NCI-H345 (cell line): ENCODE data around the gene TUBB1.

Experiments used
- DNase-seq: peaks from one replicate; lab custom pipeline; 2025; lab: John Stamatoyannopoulos, UW

Gene TUBB1

DNA sequence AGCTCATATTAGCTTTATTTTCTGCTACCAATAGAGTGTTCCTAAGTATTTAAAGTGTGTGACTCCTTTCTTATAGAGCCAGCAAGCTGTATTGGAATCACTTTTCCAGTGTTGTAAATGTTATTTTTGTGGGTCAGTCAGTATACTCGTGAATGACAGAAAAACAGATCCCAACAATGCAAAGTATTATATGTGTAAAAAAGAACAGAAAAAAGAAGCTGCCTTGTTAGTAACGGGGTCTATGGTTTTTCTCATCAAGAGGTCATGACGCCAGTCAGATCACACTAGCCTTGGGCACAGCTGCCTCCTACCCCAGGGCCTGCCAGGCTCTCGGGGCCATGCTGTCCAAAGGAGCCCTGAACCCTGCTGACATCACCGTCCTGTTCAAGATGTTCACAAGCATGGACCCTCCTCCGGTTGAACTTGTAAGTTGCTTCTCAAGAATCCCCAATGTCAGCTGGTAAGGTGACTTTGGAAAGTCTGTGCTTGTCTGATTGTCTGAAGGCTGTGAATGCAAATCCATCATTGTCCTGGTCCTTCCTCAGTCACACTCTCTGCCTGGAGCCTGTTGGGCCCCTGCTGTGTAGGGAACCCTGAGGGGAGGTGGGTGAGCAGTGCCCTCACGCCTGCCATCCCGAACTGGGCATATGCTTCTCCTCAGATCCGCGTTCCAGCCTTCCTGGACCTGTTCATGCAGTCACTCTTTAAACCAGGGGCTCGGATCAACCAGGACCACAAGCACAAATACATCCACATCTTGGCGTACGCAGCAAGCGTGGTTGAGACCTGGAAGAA is 28.4 kb upstream of the TUBB1 start:
- DNase-seq, result no peak

DNA sequence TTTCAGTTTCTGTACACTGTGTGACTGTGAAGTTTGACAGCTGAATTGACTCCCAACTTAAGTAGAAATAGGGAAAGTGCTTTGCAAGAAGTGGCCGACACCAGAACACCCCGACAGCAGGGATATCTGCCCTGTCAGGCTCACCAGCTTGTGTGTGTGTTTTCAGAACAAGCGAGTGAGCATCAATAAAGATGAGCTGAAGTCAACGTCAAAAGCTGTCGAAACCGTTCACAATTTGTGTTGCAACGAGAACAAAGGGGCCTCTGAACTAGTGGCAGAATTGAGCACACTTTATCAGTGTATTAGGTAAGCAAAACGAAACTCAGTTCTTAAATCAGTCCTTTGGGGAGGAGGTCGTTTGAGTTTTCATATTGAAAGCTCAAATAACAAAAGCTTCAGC is 27.5 kb upstream of the TUBB1 start:
- DNase-seq, result no peak

DNA sequence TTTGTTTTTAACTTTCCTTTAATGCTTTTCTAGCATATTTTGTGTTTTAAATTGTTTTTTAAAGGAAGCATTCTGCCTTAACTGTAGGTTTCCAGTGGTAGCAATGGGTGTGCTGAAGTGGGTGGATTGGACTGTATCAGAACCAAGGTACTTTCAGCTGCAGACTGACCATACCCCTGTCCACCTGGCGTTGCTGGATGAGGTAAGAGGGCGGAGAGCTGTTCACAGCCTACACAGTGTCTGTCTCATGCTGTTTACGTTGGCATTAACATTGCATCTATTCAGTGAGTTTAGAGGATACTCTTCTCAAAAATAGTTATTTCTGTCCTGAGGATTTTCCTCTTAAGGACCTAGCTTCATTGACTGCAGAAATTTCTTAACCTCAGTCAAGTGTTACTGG is 26.3 kb upstream of the TUBB1 start:
- DNase-seq, result no peak

DNA sequence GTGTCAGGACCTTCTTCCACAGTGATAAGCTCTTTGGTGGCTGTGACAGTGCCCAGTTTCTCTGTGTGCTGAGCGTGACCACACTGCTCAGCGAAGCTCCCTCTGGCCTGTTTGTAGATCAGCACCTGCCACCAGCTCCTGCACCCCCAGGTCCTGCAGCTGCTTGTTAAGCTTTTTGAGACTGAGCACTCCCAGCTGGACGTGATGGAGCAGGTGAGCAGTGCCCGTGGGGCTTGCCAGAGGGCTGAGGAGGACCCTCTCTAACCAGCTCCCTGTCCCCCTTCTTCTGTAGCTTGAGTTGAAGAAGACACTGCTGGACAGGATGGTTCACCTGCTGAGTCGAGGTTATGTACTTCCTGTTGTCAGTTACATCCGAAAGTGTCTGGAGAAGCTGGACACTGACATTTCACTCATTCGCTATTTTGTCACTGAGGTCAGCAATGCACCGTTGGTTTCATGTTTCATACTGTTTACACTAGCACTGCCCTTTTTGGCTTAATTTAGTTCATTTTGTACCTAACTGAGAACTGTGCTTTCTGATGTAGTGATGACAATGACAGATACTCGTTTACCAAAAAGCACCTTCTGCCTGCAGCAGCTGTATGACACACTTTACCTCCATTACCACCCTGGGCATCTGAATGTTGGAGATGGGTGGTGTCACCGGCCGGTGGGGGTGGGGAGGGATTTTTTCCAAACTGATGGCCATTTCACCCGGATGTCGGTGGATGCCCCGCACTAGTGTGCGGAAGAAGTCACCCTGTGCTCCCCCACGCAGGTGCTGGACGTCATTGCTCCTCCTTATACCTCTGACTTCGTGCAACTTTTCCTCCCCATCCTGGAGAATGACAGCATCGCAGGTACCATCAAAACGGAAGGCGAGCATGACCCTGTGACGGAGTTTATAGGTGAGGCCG is 25.6 kb upstream of the TUBB1 start:
- DNase-seq, result no peak

DNA sequence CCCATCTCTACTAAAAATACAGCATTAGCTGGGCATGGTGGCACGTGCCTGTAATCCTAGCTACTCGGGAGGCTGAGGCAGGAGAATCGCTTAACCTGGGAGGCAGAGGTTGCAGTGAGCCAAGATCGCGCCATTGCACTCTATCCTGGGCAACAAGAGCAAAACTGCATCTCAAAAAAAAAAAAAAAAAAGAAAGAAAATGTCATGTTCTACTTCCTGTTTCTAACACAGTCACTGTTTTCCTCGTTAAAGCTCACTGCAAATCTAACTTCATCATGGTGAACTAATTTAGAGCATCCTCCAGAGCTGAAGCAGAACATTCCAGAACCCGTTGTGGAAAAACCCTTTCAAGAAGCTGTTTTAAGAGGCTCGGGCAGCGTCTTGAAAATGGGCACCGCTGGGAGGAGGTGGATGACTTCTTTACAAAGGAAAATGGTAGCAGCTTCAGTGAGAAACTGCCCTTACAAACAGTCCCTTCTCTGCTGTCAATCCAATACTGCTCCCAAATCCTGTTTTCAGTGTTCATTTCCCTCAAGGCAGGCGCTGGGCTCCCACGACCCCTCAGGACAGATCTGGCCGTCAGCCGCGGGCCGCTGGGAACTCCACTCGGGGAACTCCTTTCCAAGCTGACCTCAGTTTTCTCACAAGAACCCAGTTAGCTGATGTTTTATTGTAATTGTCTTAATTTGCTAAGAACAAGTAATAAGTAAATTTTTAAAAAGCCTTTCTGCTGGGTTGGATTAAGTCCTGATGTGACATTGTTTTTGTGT is 24.7 kb upstream of the TUBB1 start:
- DNase-seq, result no peak

DNA sequence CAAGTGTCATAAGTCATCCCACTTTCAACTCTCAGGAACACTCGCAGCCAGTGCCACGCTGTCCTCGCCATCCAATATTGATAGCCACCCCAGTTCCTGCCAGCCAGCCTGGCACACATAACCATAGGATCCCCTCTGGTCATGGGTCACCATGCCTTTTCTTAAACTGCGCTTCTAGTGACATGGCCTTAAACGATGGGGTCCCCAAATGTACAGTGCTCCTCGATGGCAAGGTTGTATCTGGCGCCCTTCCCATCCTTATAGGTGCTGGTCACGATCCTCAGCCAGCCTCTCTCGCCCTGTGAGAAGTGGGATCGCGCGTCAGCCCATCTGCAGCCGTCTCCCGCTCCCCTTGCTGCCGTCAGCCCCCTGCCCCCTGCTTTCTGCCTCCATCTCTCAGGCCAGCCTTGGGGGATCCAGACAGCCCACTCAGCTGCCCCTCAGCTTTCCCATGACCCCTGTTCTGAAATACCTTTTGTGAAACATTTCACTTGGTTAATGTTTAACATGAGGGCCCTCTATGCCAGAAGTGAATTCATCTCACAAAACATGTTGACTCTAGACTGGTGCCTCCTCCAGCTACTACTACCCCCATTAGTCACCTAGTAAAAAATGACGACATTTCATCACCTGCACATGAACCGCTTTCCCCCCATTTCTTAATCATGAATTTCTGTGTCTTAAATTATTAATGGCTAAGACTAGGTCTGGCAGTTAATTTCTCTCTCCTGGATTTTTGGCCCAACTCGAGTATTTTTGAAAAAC is 23.6 kb upstream of the TUBB1 start:
- DNase-seq, result no peak

DNA sequence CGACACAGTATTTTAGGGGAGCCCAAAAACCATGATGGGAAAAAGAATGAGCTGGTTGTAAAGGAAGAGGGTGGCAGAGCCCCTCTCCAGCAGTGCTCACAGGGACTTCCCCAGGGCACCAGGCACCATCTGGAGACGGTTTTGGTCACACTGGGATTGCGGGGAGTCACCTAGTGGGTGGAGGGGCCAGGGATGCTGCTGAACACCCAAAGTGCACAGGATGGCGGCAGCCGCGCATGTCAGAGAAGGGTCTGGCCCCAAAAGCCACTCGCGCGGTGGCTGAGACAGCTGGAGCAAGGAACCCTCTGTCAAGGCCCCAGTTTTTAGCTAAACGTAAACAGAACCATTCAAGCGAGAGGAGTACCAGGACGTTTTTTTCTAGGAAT is 23.0 kb upstream of the TUBB1 start:
- no peak for DNase-seq

DNA sequence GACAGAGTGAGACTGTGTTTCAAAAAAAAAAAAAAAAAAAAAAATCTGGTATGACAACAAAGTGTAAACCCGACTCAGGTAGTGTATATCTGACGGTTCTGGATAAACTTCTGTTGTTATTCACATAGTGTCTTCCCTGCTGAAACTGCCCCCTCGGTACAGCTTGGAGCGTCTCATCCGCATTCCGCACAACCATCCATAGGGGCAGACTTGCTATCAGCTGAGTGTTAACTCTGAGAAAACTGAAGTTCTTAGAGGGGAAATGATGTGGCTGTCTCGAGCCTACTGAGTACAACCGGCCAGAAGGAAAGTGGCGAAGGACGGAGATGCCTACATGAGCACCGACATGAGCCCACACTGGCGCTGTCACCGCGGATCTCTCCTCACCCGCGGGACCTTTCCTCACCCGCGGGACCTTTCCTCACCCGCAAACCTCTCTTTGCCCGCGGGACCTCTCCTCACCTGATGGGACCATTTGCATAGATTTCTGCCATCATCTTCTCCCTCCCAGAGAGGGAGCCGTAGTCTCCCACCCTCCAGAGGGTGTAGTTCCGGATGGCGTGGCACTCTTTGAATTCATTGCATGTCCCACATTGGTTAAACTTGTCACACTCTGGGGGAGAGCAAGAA is 22.0 kb upstream of the TUBB1 start:
- DNase-seq, result no peak

DNA sequence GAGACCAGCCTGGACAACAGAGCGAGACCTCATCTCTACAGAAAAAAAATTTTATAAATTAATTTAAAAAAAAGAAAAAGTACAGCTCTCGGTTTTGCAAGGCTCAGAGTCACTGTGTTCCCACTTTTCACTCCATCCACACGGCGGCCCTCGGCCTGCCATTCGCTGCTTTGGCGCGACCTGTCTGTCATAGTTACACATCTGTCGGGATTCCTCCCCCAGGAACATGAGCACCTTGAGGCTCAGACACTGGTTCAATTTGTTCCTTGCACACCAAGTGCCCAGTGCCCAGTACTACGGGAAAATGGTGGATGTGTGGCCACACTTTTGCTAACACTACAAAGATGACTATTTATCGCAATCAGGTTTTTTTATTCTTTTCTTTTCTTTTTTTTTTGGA is 20.6 kb upstream of the TUBB1 start:
- no peak for DNase-seq

DNA sequence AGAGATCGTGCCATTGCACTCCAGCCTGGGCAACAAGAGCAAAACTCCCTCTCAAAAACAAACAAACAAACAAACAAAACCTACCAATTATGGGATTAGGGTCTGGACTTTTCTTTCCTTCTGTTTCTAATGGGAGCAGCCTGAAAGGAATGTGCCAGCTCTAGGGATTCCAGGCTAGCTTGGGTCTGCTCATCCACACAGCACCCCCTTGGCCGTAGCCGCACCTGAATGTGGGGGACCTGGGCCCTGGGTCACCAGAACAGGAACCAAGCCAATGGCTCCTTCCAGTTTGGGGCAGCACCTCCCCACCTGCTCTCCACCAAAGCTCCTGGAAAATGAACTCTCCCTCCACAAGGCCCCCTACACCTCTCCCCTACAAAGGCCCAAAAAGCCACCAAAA is 18.9 kb upstream of the TUBB1 start:
- DNase-seq, result no peak

DNA sequence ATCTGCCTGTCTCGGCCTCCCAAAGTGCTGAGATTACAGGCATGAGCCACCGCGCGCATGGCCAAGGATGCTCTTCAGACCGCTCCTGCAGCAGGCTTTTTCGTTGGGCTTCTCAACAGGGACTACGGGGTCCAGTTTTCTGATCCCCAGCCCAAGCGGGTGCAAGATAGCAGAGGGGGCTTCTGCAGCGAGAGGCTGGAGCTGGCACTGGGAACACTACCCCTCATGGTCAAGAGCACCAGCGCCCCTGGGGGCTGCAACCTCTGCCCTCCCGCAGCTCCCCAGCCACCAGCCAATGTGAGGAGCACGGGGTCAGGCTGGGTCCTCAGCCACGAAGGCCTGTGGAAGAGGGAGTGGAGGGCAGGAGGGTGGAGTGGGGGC is 18.2 kb upstream of the TUBB1 start:
- no peak for DNase-seq

DNA sequence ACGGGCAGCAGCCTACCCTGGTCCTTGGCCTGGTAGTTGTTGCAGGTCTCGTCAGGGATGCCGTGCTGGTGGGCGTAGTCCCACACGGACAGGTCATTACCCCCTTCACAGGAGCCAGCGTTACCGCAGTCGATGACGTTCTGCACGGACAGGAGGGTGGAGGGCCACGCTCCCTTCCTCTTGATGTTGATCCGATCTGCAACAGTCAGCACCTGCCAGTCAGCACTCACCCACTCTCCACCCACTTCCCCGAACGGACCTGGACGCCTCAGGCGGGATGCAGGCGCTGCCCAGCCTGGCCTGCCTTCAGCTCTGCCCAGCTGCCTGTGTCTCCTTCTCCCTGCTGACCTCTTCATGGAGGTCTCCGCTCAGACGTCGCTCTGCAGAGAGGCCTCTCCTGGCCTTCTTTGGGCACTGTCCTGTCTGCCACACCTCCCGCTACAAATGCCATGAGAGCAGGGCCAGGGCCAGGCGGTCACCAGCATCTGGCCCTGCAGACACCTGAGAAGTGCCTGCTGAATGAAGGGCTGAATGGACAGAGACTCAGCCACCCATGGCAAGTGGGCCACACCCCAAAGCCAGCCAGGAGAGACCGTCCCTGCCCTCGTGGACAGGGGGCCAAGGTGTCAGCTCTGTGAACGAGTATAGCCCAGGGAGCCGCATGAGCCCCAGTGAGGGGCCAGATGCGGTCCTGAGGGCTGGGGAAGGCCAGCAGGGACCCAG is 17.6 kb upstream of the TUBB1 start:
- no peak for DNase-seq

DNA sequence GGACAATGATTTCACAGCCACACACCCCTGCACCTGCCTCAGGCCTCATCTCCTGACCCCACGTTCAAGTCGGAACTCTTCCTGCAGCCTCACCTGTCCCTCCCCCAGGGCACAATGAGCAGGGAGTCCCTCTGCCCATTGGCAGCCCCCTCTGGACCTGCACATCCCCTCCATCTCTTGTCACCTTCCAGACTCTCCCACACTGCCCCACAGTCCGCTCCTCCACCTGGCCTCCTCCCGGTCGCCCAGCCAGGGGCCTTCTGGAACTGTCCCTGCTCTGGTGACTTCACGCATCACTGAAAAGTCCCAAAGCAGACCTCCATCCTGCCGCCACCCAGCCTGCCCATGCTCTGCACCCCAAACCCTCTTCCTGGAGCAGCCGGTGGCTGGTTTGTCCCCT is 16.8 kb upstream of the TUBB1 start:
- no peak for DNase-seq

DNA sequence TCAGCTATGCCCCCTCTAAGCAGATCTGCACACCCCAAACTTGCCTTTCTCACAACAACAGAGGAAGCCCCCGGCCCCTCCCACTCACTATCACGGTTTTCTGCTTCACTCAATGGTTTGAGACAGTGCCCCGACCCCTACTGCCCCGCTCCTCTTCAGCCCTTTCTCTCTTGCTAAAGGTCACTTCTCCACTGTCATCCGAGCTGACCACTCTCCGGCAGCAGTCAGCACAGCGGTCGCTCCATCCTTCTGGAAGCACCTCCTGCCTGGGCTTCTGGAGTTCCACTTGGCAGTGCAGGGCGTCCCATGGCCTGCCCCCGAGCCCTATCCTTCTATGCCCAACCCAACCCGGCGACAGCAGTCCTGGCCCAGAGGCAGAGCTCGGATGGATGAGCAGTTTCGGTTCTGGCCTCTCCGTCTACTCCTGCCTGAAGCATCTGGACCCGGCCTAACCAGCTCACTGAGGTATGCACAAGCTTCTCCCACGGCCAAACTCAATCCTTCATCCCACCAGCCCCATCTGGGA is 16.3 kb upstream of the TUBB1 start:
- no peak for DNase-seq

DNA sequence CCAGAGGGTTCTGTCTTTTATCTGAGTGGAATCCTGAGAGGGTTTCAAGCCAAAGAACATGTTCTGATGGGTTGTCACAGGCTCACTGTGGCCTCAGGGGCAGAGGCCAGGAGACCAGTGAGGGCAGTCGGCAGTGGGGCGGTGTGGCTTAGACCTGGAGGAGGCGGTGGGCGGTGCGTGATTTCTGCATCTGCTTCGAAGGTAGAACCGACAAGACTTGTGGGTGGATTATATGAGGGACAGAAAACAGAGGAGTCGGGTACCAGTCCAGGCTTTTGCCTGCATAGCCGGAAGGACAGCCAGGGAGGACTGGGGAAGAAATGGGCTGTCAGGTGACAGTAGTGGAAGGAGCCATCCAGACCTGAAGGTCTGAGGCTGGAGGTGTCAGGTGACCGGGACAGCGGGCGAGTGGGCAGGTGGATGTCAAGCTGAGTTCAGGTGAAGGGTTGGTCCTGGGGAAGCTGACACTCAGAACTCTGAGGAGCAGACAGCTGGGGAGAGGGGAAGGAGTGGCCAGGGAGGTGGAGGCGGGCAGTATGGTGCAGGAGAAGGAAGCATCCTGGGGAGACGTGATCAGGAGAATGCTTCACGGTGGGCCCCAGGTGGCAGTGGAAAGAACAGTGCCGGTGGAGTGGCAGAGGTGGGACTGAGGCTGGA is 15.3 kb upstream of the TUBB1 start:
- DNase-seq, result no peak

DNA sequence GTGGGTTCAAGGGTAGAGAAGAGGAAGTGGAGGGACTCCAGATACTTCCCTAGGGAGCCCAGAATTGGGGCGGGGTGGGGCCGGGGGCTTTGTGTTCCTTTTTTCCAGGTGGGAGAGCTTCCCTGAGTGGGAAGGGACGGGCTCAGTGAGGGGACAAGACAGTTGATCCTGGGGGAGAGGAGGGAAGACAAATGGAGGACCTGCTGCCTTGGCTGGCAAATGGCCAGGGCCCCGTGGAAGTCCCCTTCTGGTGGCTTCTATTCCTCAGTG is 14.8 kb upstream of the TUBB1 start:
- no peak for DNase-seq

DNA sequence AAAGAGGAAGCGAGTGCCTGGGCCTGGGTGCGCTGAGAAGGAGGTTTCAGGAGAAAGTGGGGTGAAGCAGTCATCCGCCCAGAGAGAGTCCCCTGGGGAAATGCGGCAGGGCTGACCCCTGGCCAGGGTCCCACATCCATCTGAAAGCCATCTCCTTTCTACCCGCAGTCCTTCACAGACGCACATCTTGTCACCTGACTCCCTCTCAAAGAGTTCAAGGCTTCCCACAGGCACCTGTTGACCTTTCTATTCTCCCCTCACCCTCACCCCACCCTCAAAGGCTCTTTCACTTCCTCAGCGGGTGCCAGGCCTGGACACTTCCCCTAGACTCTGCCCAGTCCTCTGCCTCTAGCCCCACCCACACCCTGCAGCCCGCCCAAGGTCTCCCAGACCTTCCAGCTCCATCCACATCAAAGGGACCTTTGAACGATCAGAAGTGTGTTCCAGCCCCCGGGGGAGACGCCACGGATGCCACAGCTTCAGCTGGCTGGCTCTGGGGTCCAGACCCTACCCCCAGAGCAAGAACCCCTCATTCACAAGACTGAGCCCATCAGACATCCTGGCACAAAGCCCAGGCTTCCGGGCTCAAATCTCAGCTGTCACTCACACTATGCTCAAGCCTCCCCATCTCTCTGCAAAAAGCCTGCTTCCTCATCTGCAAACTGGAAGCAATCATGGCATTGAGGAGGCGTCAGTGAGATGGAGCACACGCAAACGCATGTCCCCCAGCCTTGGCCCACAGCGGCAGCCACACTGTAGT is 14.3 kb upstream of the TUBB1 start:
- no peak for DNase-seq

DNA sequence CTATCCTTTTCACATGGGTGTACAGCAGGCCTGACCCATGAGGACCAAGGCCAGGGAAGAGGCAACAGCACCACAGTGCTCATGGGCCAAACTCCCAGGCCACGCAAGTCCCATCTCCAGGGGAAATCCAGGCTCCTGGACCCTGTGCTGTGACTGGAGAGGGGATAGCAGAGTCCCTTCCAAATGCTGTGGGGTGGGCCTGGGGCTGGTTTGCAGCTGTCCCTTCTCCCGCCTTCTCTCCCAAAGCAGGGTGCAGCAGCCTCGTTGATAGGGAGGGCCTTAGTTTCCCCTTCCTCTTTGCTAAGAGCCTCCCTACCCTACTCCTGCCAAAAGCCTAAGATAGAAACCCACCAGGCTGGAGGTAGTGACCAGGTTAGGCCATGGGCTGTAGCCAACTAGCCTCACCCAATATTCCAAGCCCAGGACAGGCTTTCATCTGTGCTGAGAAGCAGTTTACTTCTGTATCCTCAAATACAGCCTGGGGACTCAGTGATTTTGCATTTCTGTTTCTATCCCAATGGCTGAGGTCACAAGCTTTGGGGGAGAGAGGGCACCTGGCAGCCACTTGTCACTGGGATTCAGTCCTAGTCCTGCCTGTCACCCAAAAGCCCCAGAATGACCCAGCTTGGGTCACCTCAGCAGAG is 13.6 kb upstream of the TUBB1 start:
- DNase-seq, result no peak
